BLaER1 (cell line): ENCODE data around the gene FBXO45.

Experiments used
- H3K27ac ChIP-seq: shearing (Covaris generic); formaldehyde crosslinking; 2 replicates; pipeline ENCODE4 v1.8.1; 2022
- H3K27me3 ChIP-seq: shearing (Covaris generic); formaldehyde crosslinking; 2 replicates; pipeline ENCODE4 v1.8.1; 2022
- H3K36me3 ChIP-seq: shearing (Covaris generic); formaldehyde crosslinking; 2 replicates; pipeline ENCODE4 v1.8.1; 2022
- H3K4me1 ChIP-seq: shearing (Covaris generic); formaldehyde crosslinking; 2 replicates; pipeline ENCODE4 v1.8.1; 2022
- H3K4me2 ChIP-seq: shearing (Covaris generic); formaldehyde crosslinking; 2 replicates; pipeline ENCODE4 v1.8.1; 2022
- H3K4me3 ChIP-seq: shearing (Covaris generic); formaldehyde crosslinking; 2 replicates; pipeline ENCODE4 v1.8.1; 2022
- H3K9ac ChIP-seq: shearing (Covaris generic); formaldehyde crosslinking; 2 replicates; pipeline ENCODE4 v1.8.1; 2022
- H3K9me3 ChIP-seq: shearing (Covaris generic); formaldehyde crosslinking; 2 replicates; pipeline ENCODE4 v1.8.1; 2022
- H4K20me1 ChIP-seq: shearing (Covaris generic); formaldehyde crosslinking; 2 replicates; pipeline ENCODE4 v1.8.1; 2022
- Cebpa-rat ChIP-seq: shearing (Covaris generic); IDR thresholded peaks from 2 replicates; pipeline ENCODE4 v1.8.1; 2022

Gene FBXO45

GRCh38 chr3:196624907-196625306 is 56.4 kb downstream of the FBXO45 start:
- no peak overlapping the region for H3K9ac ChIP-seq

GRCh38 chr3:196625331-196625730 is 56.9 kb downstream of the FBXO45 start:
- Histone ChIP-seq H3K9ac (no peak overlapping the region), H3K4me3 (no peak overlapping the region), H4K20me1 (no peaks in the 10 kb centered on the region), H3K4me1 (peaks cover 38% of the 10 kb centered on the region), H3K4me2 (no peak overlapping the region; the same call in 1 of the 2 replicates), H3K9me3 (no peaks in the 10 kb centered on the region), H3K27me3 (no peaks in the 10 kb centered on the region), H3K27ac (no peak overlapping the region), H3K36me3 (no peaks in the 10 kb centered on the region)
- no peak for TF ChIP-seq Cebpa-rat

More at GRCh38 chr3:196624907-196625306, 56.4 kb downstream of the FBXO45 start:
- peaks cover 34% of the 10 kb centered on the region for H3K4me1 ChIP-seq
- H3K9me3 ChIP-seq, result no peaks in the 10 kb centered on the region
- H3K36me3 ChIP-seq, result no peaks in the 10 kb centered on the region
- TF ChIP-seq Cebpa-rat, result no peak
- no peak overlapping the region for H3K4me3 ChIP-seq
- no peaks in the 10 kb centered on the region for H3K27me3 ChIP-seq
- H3K4me2 ChIP-seq, result peak overlapping the region; percentile 51
- H3K27ac ChIP-seq, result no peak overlapping the region
- no peaks in the 10 kb centered on the region for H4K20me1 ChIP-seq

- Histone ChIP-seq H3K4me2 (no peak overlapping the region), H4K20me1 (no peaks in the 10 kb centered on the region), H3K27ac (0 out of 2 replicates have a peak overlapping the region, but pooled peaks have one; percentile 18), H3K9ac (no peak overlapping the region), H3K4me1 (peaks cover 55% of the 10 kb centered on the region), H3K36me3 (no peaks in the 10 kb centered on the region), H3K4me3 (no peak overlapping the region), H3K27me3 (no peaks in the 10 kb centered on the region), H3K9me3 (no peaks in the 10 kb centered on the region)
- no peak for TF ChIP-seq Cebpa-rat
These were observed 59.4 kb downstream of the FBXO45 start for GRCh38 chr3:196627918-196628231.

GRCh38 chr3:196629228-196629627 is 60.8 kb downstream of the FBXO45 start:
- Histone ChIP-seq H3K9ac (no peak overlapping the region), H3K27me3 (no peaks in the 10 kb centered on the region), H3K4me2 (peak overlapping the region; percentile 94; the same call in 1 of the 2 replicates), H3K4me3 (no peak overlapping the region), H3K36me3 (no peaks in the 10 kb centered on the region), H3K27ac (0 out of 2 replicates have a peak overlapping the region, but pooled peaks have one; percentile 96), H4K20me1 (no peaks in the 10 kb centered on the region), H3K9me3 (no peaks in the 10 kb centered on the region), H3K4me1 (peaks cover 53% of the 10 kb centered on the region)
- TF ChIP-seq Cebpa-rat, result no peak

GRCh38 chr3:196631682-196632045 is 63.2 kb downstream of the FBXO45 start:
- TF ChIP-seq Cebpa-rat, result no peak
- no peaks in the 10 kb centered on the region for H3K27me3 ChIP-seq
- peak overlapping the region; percentile 94 for H3K4me2 ChIP-seq
- peaks cover 67% of the 10 kb centered on the region for H3K4me1 ChIP-seq
- no peaks in the 10 kb centered on the region for H3K9me3 ChIP-seq
- H3K27ac ChIP-seq, result peak overlapping the region; percentile 96
- peak overlapping the region; percentile 66 for H3K4me3 ChIP-seq
- no peaks in the 10 kb centered on the region for H3K36me3 ChIP-seq
- H3K9ac ChIP-seq, result peak overlapping the region; percentile 86
- no peaks in the 10 kb centered on the region for H4K20me1 ChIP-seq

GRCh38 chr3:196632046-196632751 is 63.7 kb downstream of the FBXO45 start:
- H3K9me3 ChIP-seq, result no peaks in the 10 kb centered on the region
- peak overlapping the region; percentile 96 for H3K9ac ChIP-seq
- peak overlapping the region; percentile 94 for H3K4me2 ChIP-seq
- peak overlapping the region; percentile 99 for H3K27ac ChIP-seq
- peaks cover 70% of the 10 kb centered on the region for H3K4me1 ChIP-seq
- H3K27me3 ChIP-seq, result no peaks in the 10 kb centered on the region
- TF ChIP-seq Cebpa-rat, result no peak
- no peaks in the 10 kb centered on the region for H3K36me3 ChIP-seq
- H3K4me3 ChIP-seq, result peak overlapping the region; percentile 73
- no peaks in the 10 kb centered on the region for H4K20me1 ChIP-seq

GRCh38 chr3:196633555-196634151 is 65.2 kb downstream of the FBXO45 start:
- no peak for TF ChIP-seq Cebpa-rat
- Histone ChIP-seq H3K36me3 (no peaks in the 10 kb centered on the region), H3K9ac (peak overlapping the region; percentile 96), H3K4me3 (peak overlapping the region; percentile 73), H3K4me1 (peaks cover 78% of the 10 kb centered on the region), H3K4me2 (peak overlapping the region; percentile 98), H3K27ac (peak overlapping the region; percentile 99), H3K9me3 (no peaks in the 10 kb centered on the region), H3K27me3 (no peaks in the 10 kb centered on the region), H4K20me1 (no peaks in the 10 kb centered on the region)

GRCh38 chr3:196634224-196634623 is 65.8 kb downstream of the FBXO45 start:
- Histone ChIP-seq H3K36me3 (no peaks in the 10 kb centered on the region), H3K4me3 (peak overlapping the region; percentile 73), H3K9me3 (no peaks in the 10 kb centered on the region), H3K4me1 (peaks cover 83% of the 10 kb centered on the region), H3K27me3 (no peaks in the 10 kb centered on the region), H3K4me2 (peak overlapping the region; percentile 98), H3K9ac (peak overlapping the region; percentile 96), H4K20me1 (no peaks in the 10 kb centered on the region), H3K27ac (peak overlapping the region; percentile 99)
- TF ChIP-seq Cebpa-rat, result no peak

- Histone ChIP-seq H3K9ac (no peak overlapping the region; the same call in 1 of the 2 replicates), H3K9me3 (no peaks in the 10 kb centered on the region), H4K20me1 (no peaks in the 10 kb centered on the region), H3K4me2 (peak overlapping the region; percentile 98), H3K4me3 (no peak overlapping the region), H3K27ac (peak overlapping the region; percentile 99), H3K4me1 (peaks cover 77% of the 10 kb centered on the region), H3K36me3 (no peaks in the 10 kb centered on the region), H3K27me3 (no peaks in the 10 kb centered on the region)
- no peak for TF ChIP-seq Cebpa-rat
These were observed 66.4 kb downstream of the FBXO45 start for GRCh38 chr3:196634829-196635228.
